C4-2B (cell line): ENCODE results near the gene TWIST2.

Source experiments
- H3K27ac ChIP-seq: fragments of 450-650 bp; 2 replicates; pipeline ENCODE4 v1.5.1; 2017
- ZFX ChIP-seq: fragments of 450-650 bp; IDR thresholded peaks from 2 replicates; pipeline ENCODE4 v1.6.1; 2017
- TF ChIP-seq, protein P1 (sequence below): fragments of 450-650 bp; conservative IDR thresholded peaks from 2 replicates; pipeline ENCODE4 v1.5.1; 2017; ENCODE audit warnings: mild to moderate bottlenecking

TWIST2 gene

DNA sequence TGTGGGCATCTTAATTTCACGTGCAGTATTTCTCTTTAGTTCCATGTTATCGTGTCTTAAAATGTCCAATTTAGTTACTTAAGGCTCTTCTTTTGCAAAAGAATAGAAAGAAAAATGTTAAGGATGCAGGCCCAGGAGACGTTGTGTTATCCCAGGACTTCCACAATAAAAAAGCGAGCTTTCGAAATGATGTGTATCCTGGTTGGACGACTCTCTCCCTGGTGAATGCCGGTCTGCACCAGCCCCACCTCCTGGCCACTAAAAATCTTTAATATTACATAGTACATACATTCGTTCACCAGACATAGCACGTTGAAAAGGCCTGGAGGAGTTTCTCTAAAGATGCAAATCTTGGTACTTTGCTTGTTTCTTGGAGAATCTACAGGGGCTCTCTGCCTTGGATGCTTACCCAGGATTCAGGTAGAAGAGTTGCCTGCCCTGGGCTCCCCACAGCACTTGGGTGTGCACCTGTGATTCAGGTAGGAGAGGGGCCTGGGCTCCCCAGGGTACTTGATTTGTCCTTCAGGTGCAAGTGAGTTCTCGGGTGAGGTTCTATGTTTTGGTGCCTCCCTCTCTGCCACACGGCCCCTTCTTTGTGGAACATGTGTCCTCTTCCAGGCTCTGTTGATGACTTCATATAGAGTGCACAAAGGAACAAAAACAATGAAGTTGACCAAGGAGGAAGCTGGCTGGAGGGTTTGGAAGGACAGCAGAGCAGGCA is 26.6 kb downstream of the TWIST2 start:
- H3K27ac ChIP-seq: no peak overlapping the region
- TF ChIP-seq ZFX: no peak
- TF ChIP-seq, protein P1, sequence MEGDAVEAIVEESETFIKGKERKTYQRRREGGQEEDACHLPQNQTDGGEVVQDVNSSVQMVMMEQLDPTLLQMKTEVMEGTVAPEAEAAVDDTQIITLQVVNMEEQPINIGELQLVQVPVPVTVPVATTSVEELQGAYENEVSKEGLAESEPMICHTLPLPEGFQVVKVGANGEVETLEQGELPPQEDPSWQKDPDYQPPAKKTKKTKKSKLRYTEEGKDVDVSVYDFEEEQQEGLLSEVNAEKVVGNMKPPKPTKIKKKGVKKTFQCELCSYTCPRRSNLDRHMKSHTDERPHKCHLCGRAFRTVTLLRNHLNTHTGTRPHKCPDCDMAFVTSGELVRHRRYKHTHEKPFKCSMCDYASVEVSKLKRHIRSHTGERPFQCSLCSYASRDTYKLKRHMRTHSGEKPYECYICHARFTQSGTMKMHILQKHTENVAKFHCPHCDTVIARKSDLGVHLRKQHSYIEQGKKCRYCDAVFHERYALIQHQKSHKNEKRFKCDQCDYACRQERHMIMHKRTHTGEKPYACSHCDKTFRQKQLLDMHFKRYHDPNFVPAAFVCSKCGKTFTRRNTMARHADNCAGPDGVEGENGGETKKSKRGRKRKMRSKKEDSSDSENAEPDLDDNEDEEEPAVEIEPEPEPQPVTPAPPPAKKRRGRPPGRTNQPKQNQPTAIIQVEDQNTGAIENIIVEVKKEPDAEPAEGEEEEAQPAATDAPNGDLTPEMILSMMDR: no peak

DNA sequence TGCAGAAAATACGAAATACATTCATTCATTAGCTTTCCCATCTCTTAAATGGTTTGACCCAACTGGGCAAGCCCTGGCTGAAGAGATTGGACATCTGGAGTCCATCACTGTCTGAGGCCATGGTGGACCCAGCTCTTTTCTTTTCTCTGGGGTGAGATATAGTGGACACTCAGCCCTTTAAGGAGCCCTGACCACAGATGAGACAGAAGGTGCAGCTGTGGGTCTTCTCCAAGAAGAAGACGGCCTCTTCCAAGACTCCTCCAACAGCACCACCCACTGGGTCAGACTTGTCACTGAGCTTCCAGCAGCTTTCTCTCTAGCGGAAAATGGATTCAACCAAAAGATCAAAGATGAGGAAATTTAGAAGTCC is 27.2 kb downstream of the TWIST2 start:
- no peak for TF ChIP-seq ZFX
- TF ChIP-seq, protein P1: no peak
- H3K27ac ChIP-seq: no peak overlapping the region

DNA sequence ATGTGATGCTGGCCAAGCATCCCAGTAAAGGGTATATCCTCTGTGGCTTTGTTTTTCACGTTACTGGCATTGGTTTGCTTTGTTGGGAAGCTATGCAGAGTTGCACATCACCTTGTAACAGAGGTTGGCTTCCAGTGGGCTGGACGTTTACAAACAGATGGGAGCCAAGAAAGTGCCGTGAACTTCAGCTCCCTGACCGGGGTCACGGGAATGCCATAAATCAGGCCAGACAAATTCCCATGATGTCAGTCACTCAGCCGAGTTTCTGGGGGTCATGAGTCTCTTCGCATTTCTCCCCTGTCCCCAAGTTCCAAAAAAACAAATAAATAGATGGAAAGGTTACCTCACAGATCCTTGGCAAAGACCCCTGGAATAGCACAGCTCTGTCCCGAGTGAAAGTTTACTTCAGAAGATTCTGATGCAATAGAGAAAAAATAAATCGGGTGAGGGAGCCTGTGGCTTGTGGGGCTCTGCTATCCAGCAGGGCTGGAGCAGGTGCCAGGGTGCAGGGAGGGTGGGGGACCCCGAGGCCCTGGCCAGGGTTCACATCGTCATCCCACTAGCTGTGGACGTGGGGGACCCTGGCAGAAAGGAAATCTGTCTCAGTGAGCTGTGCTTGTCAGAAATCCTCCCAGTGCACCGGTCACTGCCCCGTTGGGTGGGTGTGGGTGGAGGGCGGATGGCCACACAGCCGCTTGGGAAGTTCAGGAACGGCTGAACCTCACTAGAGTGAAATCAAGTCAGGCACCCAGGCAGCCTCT is 27.8 kb downstream of the TWIST2 start:
- TF ChIP-seq, protein P1: no peak
- TF ChIP-seq ZFX: no peak
- no peak overlapping the region for H3K27ac ChIP-seq

DNA sequence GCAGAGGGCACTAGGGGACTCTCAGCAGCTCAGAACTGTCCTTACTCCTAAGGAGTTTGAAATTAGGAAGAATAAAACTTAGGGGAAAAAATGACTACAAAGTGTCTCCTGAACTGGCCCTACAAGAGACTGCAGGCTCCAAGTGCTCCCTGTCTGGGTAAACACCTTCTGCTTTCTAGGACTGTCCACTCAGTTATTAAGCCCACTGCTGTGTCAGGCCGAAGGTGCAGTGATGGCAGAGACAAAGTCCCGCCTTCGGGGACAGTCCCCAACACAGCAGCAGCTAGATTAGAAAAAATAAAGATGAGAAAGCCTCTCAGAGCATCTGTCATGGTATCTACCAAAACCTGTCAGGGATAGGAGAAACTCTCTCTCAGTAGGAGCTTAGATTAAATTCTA is 28.3 kb downstream of the TWIST2 start:
- no peak for TF ChIP-seq ZFX
- TF ChIP-seq, protein P1: no peak
- no peak overlapping the region for H3K27ac ChIP-seq

DNA sequence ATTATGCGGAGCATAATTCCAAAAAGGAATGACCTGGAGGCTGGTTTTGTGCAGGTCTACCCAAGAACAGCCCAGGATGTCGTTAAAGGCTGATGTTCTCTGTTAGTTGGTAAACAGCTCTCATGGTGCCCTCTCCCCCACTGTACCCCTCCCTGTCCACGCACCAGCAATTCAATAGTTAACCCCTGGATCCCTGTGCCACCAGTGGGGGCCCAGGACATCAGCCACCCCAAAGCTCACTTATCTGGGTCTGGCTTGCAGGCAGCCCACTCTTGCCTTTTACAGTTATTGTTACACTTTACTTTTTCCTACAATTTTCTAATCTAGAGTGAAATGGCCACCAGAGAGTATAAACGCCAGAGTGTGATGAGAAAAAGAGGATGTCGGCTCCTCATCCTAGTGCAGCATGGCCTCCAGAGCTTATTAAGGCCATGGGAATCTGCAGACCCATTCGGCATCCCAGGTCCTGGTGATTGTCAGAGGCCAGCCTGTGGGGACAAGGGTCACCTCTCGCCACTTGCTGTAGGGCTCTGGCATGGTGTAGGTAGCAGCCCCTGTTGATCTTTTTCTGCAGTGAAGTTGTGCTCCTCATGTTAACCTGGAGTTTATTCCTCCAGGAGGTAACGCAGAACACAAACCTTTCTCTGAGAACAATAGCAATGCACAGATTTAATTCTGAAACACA is 30.3 kb downstream of the TWIST2 start:
- TF ChIP-seq, protein P1: no peak
- no peak for TF ChIP-seq ZFX
- H3K27ac ChIP-seq: no peak overlapping the region

DNA sequence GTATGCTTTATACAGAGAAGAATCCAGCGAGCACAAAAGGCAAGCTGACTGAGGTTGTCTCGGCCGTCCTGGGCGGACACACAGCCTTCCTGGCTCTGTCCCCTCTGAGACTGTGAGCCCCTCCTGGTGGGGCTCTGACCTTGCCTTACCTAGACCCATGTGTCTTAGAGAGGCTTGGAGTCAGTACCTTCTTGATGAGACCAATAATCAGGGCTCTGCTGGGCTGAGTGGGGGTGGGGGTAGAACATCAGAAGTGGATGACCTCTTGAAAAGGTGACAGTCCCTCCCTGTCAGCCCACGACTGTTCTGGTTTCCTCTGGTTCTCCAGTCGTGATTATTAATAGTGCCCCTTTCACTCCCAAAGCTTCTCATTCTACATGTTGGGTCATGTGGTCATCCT is 31.2 kb downstream of the TWIST2 start:
- TF ChIP-seq, protein P1: no peak
- TF ChIP-seq ZFX: no peak
- no peak overlapping the region for H3K27ac ChIP-seq
